HEK293T (cell line): ENCODE measurements around the gene NKAIN2.

Source experiments
- CTCF ChIA-PET: fragments of 350-600 bp; formaldehyde crosslinking; extraction: SDS; loops from one replicate; lab custom pipeline; 2021; ENCODE audit warnings: antibody characterized with exemption, inconsistent platforms; lab: Yijun Ruan, JAX
- POLR2A ChIA-PET: fragments of 350-600 bp; formaldehyde crosslinking; extraction: SDS; loops from one replicate; lab custom pipeline; 2020; ENCODE audit warnings: antibody characterized with exemption, inconsistent platforms; lab: Yijun Ruan, JAX
- DNase-seq: peaks from one replicate; pipeline ENCODE4 v3.0.0; 2012; ENCODE audit warnings: mixed read lengths; ENCODE audit errors: extremely low spot score
- ARNT ChIP-seq: fragments of 450-650 bp; IDR thresholded peaks from 2 replicates; pipeline ENCODE4 v1.6.1; 2017; ENCODE audit warnings: mild to moderate bottlenecking
- BHLHE40 ChIP-seq: fragments of 450-650 bp; IDR thresholded peaks from 2 replicates; pipeline ENCODE4 v1.6.1; 2016; ENCODE audit warnings: mild to moderate bottlenecking, moderate library complexity, borderline replicate concordance
- CTBP1 ChIP-seq: fragments of 450-650 bp; IDR thresholded peaks from 2 replicates; pipeline ENCODE4 v1.6.1; 2016; ENCODE audit warnings: borderline replicate concordance
- ELF4 ChIP-seq: fragments of 450-650 bp; IDR thresholded peaks from 2 replicates; pipeline ENCODE4 v1.6.1; 2017; ENCODE audit warnings: antibody characterized with exemption
- FOXA1 ChIP-seq: fragments of 450-650 bp; IDR thresholded peaks from 2 replicates; pipeline ENCODE4 v1.6.1; 2016; ENCODE audit warnings: mild to moderate bottlenecking
- FOXK2 ChIP-seq: fragments of 450-650 bp; IDR thresholded peaks from 2 replicates; pipeline ENCODE4 v1.6.1; 2016; ENCODE audit warnings: mild to moderate bottlenecking
- FOXM1 ChIP-seq: fragments of 450-650 bp; IDR thresholded peaks from 2 replicates; pipeline ENCODE4 v1.6.1; 2017; ENCODE audit warnings: mild to moderate bottlenecking, borderline replicate concordance
- HDGF ChIP-seq: fragments of 450-650 bp; IDR thresholded peaks from 2 replicates; pipeline ENCODE4 v1.6.1; 2017; ENCODE audit warnings: antibody characterized with exemption, borderline replicate concordance
- L3MBTL2 ChIP-seq: fragments of 450-650 bp; conservative IDR thresholded peaks from 2 replicates; pipeline ENCODE4 v1.6.1; 2016; ENCODE audit warnings: mild to moderate bottlenecking
- LEF1 ChIP-seq: fragments of 450-650 bp; IDR thresholded peaks from 2 replicates; pipeline ENCODE4 v1.6.1; 2017; ENCODE audit warnings: mild to moderate bottlenecking, borderline replicate concordance
- NFRKB ChIP-seq: fragments of 450-650 bp; IDR thresholded peaks from 2 replicates; pipeline ENCODE4 v1.6.1; 2016; ENCODE audit warnings: mild to moderate bottlenecking, moderate library complexity
- SP1 ChIP-seq: fragments of 450-650 bp; IDR thresholded peaks from 2 replicates; pipeline ENCODE4 v1.6.1; 2017
- SUZ12 ChIP-seq: fragments of 450-650 bp; IDR thresholded peaks from 2 replicates; pipeline ENCODE4 v1.6.1; 2016; ENCODE audit warnings: mild to moderate bottlenecking
- TARDBP ChIP-seq: fragments of 450-650 bp; IDR thresholded peaks from 2 replicates; pipeline ENCODE4 v1.6.1; 2016
- ZNF384 ChIP-seq: fragments of 450-650 bp; IDR thresholded peaks from 2 replicates; pipeline ENCODE4 v1.6.1; 2016
- TF ChIP-seq, protein P1 (sequence below): fragments of 450-650 bp; IDR thresholded peaks from 2 replicates; pipeline ENCODE4 v1.6.1; 2016

NKAIN2 gene

DNA sequence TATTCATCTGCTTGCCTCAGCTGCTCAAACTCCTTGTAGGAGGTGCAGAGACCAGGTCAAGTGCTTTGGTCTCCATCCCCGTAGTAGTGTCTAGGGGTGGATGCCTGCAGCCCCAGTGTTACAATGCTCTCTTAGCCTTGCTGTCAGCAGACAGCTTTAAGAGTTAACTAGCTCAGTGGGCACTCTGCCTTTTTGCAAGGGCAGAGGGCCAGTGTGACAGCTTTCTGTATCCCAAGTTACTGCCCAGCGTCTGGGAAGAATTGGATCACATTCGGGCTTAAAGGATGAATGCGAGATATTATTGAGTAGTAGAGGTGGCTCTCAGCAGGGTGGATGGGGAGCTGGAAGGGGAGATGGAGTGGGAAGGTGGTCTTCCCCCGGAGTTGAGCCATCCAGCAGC is 818.7 kb downstream of the NKAIN2 start:
- no peak for DNase-seq
- ChIA-PET POLR2A (no interaction called here), CTCF (no interaction called here)
- TF ChIP-seq TARDBP (no peak), FOXA1 (no peak), HDGF (no peak), ELF4 (no peak), FOXM1 (no peak), FOXK2 (no peak), NFRKB (no peak), CTBP1 (no peak), SP1 (no peak), LEF1 (no peak), ZNF384 (no peak), SUZ12 (no peak), BHLHE40 (no peak)
- TF ChIP-seq, protein P1, sequence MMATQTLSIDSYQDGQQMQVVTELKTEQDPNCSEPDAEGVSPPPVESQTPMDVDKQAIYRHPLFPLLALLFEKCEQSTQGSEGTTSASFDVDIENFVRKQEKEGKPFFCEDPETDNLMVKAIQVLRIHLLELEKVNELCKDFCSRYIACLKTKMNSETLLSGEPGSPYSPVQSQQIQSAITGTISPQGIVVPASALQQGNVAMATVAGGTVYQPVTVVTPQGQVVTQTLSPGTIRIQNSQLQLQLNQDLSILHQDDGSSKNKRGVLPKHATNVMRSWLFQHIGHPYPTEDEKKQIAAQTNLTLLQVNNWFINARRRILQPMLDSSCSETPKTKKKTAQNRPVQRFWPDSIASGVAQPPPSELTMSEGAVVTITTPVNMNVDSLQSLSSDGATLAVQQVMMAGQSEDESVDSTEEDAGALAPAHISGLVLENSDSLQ: no peak

DNA sequence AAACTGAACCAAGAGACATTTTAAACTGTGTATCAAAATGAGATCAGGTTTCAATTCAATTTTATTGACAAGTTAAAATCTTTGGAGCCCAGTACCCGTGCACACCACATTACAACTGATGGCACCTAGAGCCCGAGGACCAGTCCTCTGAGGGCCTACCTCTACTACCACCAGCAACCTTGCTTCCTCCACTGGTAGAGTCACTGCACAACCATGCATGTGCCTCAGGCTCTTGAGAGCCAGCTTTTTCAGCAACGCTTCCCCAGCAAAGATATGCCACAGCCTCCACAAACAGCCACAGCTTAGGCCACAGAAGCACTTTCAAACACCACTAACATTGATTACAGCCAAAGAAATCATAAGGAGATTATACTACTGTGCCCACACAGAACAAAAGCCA is 830.0 kb downstream of the NKAIN2 start:
- ChIA-PET POLR2A (no interaction called here), CTCF (no interaction called here)
- TF ChIP-seq CTBP1 (no peak), SP1 (no peak), FOXM1 (no peak), ELF4 (no peak), NFRKB (no peak), TARDBP (no peak), BHLHE40 (no peak), ZNF384 (no peak), HDGF (no peak), ARNT (no peak), LEF1 (no peak), FOXA1 (no peak), L3MBTL2 (no peak), SUZ12 (no peak)
- TF ChIP-seq, protein P1: no peak
- DNase-seq: no peak

DNA sequence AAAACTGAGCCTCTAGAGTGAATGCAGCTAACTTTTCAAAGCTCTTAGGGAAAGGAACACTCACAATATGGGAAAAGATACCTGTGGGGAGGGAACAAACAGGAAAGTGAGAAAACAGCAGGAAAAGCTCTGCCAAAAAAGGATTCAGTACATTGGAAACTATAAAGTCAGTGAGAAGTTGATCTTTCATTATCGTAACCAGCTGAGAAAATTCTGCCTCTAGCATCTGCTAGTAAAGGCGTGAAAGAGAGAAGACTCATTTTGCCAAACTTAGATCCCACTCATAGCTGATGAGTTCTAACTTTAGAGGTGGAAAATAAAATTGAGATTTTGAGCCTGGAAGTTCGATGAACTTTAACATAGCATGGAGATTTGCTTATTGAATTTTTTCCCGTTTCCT is 836.8 kb downstream of the NKAIN2 start:
- POLR2A ChIA-PET: no interaction called here
- TF ChIP-seq LEF1 (no peak), CTBP1 (no peak), FOXA1 (no peak), NFRKB (no peak), L3MBTL2 (no peak), ARNT (no peak), ZNF384 (no peak), ELF4 (no peak), FOXM1 (no peak)
- TF ChIP-seq, protein P1: no peak
- CTCF ChIA-PET: no interaction called here
- DNase-seq: no peak

DNA sequence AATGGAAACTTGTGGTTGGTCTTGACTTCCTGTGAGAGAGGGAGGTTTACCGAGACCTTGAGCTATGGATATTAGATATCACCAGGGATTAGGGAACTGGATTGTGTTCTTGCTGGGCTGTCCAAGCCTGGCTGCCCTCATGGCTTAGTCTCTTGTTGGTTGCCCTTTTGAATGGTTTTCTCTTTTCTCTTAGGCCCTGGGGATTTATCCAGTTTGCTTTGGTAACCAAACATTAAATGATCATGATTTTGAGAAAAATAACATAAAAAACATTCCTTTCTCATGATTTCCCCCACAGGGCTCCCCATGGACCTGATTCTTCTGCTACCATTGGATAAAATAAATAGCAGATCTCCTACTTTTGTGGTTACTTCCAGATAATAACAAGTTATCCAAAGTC is 852.2 kb downstream of the NKAIN2 start:
- CTCF ChIA-PET: no interaction called here
- DNase-seq: no peak
- POLR2A ChIA-PET: no interaction called here
- no peak for TF ChIP-seq FOXM1
- no peak for TF ChIP-seq FOXK2
- no peak for TF ChIP-seq CTBP1
- no peak for TF ChIP-seq BHLHE40
- no peak for TF ChIP-seq NFRKB
- TF ChIP-seq ZNF384: no peak
- no peak for TF ChIP-seq FOXA1
- TF ChIP-seq L3MBTL2: no peak
- no peak for TF ChIP-seq HDGF
- no peak for TF ChIP-seq ELF4
- no peak for TF ChIP-seq SUZ12
- no peak for TF ChIP-seq LEF1
- TF ChIP-seq SP1: no peak
- TF ChIP-seq, protein P1: no peak
- TF ChIP-seq TARDBP: no peak
- no peak for TF ChIP-seq ARNT

DNA sequence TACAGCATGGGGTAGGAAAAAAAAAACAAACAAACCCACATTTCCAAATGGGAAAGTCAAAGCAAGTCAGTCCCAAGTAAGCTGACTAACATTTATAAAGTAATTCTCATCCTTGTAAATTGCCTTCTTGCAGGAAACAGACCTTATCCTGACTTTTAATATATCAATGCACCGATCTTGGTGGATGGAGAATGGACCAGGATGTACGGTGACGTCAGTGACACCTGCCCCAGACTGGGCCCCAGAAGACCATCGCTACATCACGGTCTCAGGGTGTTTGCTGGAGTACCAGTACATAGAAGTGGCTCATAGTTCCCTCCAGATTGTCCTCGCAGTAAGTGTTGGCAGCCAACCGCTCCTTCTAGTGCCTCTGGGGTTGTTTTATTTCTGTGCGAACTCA is 854.4 kb downstream of the NKAIN2 start:
- ChIA-PET POLR2A (no interaction called here), CTCF (no interaction called here)
- no peak for DNase-seq
- no peak for TF ChIP-seq ELF4
- no peak for TF ChIP-seq LEF1
- no peak for TF ChIP-seq ARNT
- no peak for TF ChIP-seq SP1
- TF ChIP-seq ZNF384: no peak
- TF ChIP-seq FOXK2: no peak
- no peak for TF ChIP-seq FOXM1
- TF ChIP-seq TARDBP: no peak

DNA sequence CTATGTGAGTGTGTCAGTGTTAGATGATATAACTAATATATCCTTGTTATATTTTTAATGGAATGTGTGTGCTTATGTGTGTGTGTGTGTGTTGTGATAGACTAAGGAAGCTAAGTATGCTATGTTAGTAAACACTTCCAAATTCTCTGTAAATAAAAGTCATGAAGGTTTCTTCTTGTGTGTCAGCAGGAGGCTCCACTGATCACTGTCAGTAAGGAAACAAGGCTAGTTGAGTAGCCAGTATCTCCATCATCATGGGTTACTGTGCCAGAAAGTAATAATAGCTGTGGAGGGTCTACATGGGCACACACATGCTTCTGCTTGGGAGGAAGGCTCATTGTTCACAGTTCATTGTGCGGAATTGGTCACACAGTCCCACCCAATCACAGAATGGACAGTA is 855.8 kb downstream of the NKAIN2 start:
- CTCF ChIA-PET: no interaction called here
- no peak for DNase-seq
- POLR2A ChIA-PET: no interaction called here
- TF ChIP-seq SP1: no peak
- no peak for TF ChIP-seq FOXM1
